Measurements from ENCODE around the gene ZNF10. TPM values are rescaled to one million over a fixed set of nuclear protein-coding genes. Genes with fewer than 3 reads are reported as not detected.
A peak's percentile ranks its signal among the peaks of the same experiment; 100 is the strongest.

Gene ZNF10
- total and polyA plus RNA-seq, 2 donors (not counting 1 experiment from before 2014, with no cell fraction given): 5.2 to 20.9 TPM

DNA sequence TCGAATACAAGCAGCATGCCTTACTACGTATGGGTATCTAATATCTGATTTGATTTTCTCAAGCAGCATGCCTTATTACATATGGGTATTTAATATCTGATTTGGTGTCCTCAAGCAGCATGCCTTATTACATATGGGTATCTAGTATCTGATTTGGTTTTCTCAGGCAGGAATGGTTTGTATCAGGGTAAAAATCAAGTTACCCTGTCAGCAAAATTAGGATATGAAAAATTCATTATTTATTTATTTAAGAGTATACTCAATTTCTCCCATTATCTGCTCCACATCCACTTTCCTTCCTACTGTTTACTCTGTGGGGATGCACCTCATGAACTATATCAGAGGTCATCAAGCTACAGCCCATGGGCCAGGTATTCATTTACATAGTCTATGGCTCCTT is 22.3 kb upstream of the ZNF10 start:
- no peak overlapping the region for H2AFZ ChIP-seq (ENCODE audit: insufficient read depth, low read depth, low read length, poor library complexity, severe bottlenecking)
- no peak for TF ChIP-seq EZH2 (IDR thresholded peaks at IDR 0.05; ENCODE audit: borderline replicate concordance, insufficient read depth, low read depth, low read length, poor library complexity, severe bottlenecking)
- TF ChIP-seq, protein P1, sequence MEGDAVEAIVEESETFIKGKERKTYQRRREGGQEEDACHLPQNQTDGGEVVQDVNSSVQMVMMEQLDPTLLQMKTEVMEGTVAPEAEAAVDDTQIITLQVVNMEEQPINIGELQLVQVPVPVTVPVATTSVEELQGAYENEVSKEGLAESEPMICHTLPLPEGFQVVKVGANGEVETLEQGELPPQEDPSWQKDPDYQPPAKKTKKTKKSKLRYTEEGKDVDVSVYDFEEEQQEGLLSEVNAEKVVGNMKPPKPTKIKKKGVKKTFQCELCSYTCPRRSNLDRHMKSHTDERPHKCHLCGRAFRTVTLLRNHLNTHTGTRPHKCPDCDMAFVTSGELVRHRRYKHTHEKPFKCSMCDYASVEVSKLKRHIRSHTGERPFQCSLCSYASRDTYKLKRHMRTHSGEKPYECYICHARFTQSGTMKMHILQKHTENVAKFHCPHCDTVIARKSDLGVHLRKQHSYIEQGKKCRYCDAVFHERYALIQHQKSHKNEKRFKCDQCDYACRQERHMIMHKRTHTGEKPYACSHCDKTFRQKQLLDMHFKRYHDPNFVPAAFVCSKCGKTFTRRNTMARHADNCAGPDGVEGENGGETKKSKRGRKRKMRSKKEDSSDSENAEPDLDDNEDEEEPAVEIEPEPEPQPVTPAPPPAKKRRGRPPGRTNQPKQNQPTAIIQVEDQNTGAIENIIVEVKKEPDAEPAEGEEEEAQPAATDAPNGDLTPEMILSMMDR (IDR thresholded peaks at IDR 0.05): no peak
- DNase-seq (no peak), ATAC-seq (ENCODE audit: low read depth) (no peak)
- no peaks in the 10 kb centered on the region for H3K27me3 ChIP-seq (replicated peaks in 1 of 4; ENCODE audit: control extremely low read depth in 1 of 4, control insufficient read depth in 3 of 4, insufficient read depth in 4 of 4, low read length in 3 of 4)
- H3K79me2 ChIP-seq (ENCODE audit: control insufficient read depth, insufficient read depth, low read length): no peaks in the 10 kb centered on the region
- no peak overlapping the region for H3K4me2 ChIP-seq (replicated peaks; ENCODE audit: low read depth, low read length, poor library complexity, severe bottlenecking)
- no peak overlapping the region for H3K27ac ChIP-seq (ENCODE audit: low read length in 2 of 2)
- intact Hi-C loops (cut with micrococcal nuclease): no loop called here
- peaks cover 43 to 87% (median 43%) of the 10 kb centered on the region in 3 donors for H3K9me3 ChIP-seq (ENCODE audit: control extremely low read depth in 1 of 3, control insufficient read depth in 2 of 3, insufficient read depth in 1 of 3, low read length in 2 of 3)
- peak overlapping the region in 1 of 5 experiments; percentile 30 for H3K4me3 ChIP-seq (ENCODE audit: control extremely low read depth in 1 of 5, extremely low read depth in 1 of 5, insufficient read depth in 1 of 5, low read depth in 2 of 5, low read length in 4 of 5)
- Mint-ChIP-seq H3K27ac (no peak overlapping the region), H3K4me3 (no peak overlapping the region), H3K9me3 (ENCODE audit: insufficient read depth) (peaks cover 27% of the 10 kb centered on the region), H3K27me3 (no peaks in the 10 kb centered on the region), H3K4me1 (no peaks in the 10 kb centered on the region)
- POLR2A ChIA-PET: no interaction called here
- WGBS (ENCODE audit: insufficient coverage): no CpG with 5 or more reads among the region's 2 CpGs
- H3K4me1 ChIP-seq (ENCODE audit: control insufficient read depth in 2 of 2, insufficient read depth in 2 of 2, low read length in 2 of 2): no peaks in the 10 kb centered on the region
- H4K20me1 ChIP-seq (ENCODE audit: control insufficient read depth, insufficient read depth, low read length, poor library complexity, severe bottlenecking): no peaks in the 10 kb centered on the region
- H3K9ac ChIP-seq (ENCODE audit: low read length): no peak overlapping the region
- CTCF ChIA-PET: no interaction called here
- H3K36me3 ChIP-seq (replicated peaks in 1 of 2; ENCODE audit: control extremely low read depth in 1 of 2, control insufficient read depth in 1 of 2, extremely low read depth in 1 of 2, insufficient read depth in 2 of 2, low read length in 1 of 2): peaks cover 22 to 25% of the 10 kb centered on the region in 2 experiments

DNA sequence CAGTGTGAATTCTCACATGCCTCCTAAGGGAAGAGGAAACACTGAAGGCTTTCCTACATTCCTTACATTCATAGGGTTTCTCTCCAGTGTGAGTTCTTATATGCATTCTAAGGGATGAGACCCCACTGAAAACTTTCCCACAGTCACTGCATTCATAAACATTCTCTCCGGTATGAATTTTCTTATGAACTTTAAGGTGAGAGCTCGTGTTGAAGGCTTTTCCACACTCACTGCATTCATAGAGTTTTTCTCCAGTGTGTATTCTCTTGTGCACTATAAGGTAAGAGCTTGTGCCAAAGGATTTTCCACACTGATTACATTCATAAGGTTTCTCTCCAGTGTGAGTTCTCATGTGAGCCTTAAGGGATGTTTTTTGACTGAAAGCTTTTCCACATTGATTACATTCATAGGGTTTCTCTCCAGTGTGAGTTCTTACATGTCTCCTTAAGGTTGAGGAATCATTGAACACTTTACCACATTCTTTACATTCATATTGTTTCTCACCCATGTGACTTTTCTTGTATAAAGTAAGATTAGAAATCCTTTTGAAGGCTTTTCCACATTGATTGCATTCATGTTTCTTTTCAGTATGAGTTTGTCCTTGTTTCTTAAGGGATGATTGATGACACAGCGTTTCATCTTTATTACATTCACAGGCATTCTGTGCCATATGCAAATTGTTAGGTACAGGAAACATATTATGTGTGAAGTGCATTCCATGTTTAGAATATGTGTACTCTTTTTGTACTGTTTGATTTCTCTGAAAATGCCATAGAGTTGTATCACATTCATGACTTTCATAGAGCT is 9.8 kb upstream of the ZNF10 start:
- Histone ChIP-seq H3K27ac (ENCODE audit: low read length in 2 of 2) (no peak overlapping the region), H3K4me1 (ENCODE audit: control insufficient read depth in 2 of 2, insufficient read depth in 2 of 2, low read length in 2 of 2) (no peaks in the 10 kb centered on the region), H3K9me3 (ENCODE audit: control extremely low read depth in 1 of 3, control insufficient read depth in 2 of 3, insufficient read depth in 1 of 3, low read length in 2 of 3) (peaks cover 38 to 95% (median 48%) of the 10 kb centered on the region in 3 donors), H3K36me3 (replicated peaks in 1 of 2; ENCODE audit: control extremely low read depth in 1 of 2, control insufficient read depth in 1 of 2, extremely low read depth in 1 of 2, insufficient read depth in 2 of 2, low read length in 1 of 2) (peaks cover 7 to 11% of the 10 kb centered on the region in 2 experiments), H4K20me1 (ENCODE audit: control insufficient read depth, insufficient read depth, low read length, poor library complexity, severe bottlenecking) (no peaks in the 10 kb centered on the region), H3K4me3 (ENCODE audit: control extremely low read depth in 1 of 5, extremely low read depth in 1 of 5, insufficient read depth in 1 of 5, low read depth in 2 of 5, low read length in 4 of 5) (peak overlapping the region in 1 of 5 experiments; percentile 19), H2AFZ (ENCODE audit: insufficient read depth, low read depth, low read length, poor library complexity, severe bottlenecking) (no peak overlapping the region), H3K27me3 (replicated peaks in 1 of 4; ENCODE audit: control extremely low read depth in 1 of 4, control insufficient read depth in 3 of 4, insufficient read depth in 4 of 4, low read length in 3 of 4) (no peaks in the 10 kb centered on the region), H3K79me2 (ENCODE audit: control insufficient read depth, insufficient read depth, low read length) (peaks cover 42% of the 10 kb centered on the region), H3K4me2 (replicated peaks; ENCODE audit: low read depth, low read length, poor library complexity, severe bottlenecking) (no peak overlapping the region), H3K9ac (ENCODE audit: low read length) (no peak overlapping the region)
- TF ChIP-seq EZH2 (IDR thresholded peaks at IDR 0.05; ENCODE audit: borderline replicate concordance, insufficient read depth, low read depth, low read length, poor library complexity, severe bottlenecking): no peak
- TF ChIP-seq, protein P1 (IDR thresholded peaks at IDR 0.05): no peak
- ChIA-PET POLR2A (interaction anchor here (0.6 kb wide), 1 partner anchor 83 kb away, joined by 3 read pairs; the partner anchor contains the start of gene ZNF84), CTCF (no interaction called here)
- DNase-seq: no peak
- Mint-ChIP-seq H3K27me3 (no peaks in the 10 kb centered on the region), H3K27ac (no peak overlapping the region), H3K9me3 (ENCODE audit: insufficient read depth) (peaks cover 29% of the 10 kb centered on the region), H3K4me3 (no peak overlapping the region), H3K4me1 (no peaks in the 10 kb centered on the region)
- ATAC-seq (ENCODE audit: low read depth): no peak
- no CpG with 5 or more reads among the region's 3 CpGs for WGBS (ENCODE audit: insufficient coverage)
- intact Hi-C loops (cut with micrococcal nuclease): no loop called here

All from B cell (primary cell).